Measurements from ENCODE around the gene BRSK2. TPM values are rescaled to one million over a fixed set of nuclear protein-coding genes. Genes with fewer than 3 reads are reported as not detected.
"Not testable (repeated sequence)": the region's sequence is repeated elsewhere in the genome, so short reads cannot be mapped to it uniquely, and the experiment has no call there.

Gene BRSK2
- total RNA-seq, 1 experiment from 2014 or later = 2.5 TPM

DNA sequence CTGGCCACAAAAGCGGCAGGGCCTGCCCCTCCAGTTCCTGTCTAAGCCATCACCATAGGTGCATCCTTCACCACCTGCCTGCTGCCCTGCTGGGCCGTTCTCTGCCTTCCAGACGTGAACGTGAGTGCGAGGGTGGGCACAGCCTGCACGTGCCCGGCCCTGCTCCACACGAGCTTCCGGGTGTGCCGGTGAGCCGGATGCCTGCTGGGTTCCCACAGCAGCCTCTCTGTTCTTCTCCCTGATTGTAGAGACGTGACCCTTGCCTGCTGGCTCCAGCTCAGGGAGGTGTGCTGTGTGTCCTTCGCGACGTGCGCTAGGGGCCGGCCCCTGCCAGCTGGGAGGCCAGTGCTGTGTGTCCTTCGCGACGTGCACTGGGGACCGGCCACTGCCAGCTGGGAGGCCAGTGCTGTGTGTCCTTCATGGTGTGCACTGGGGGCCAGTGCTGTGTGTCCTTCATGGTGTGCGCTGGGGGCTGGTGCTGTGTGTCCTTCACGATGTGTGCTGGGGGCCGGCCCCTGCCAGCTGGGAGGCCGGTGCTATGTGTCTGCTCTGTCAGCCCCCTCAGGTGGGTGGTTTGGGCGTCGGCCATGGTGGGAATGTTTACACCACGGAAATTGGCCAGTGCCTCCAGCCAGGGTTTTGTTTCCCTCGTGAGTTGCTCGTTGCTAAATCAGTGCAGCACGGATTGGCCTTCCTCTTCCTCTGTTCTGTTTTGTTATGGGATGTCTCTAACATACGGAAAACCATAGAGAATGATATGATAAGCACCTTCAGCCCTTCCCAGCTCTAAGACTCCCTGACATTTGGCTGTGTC, 35.4 kb upstream of the BRSK2 start:
- no peak for DNase-seq (ENCODE audit: low spot score)

DNA sequence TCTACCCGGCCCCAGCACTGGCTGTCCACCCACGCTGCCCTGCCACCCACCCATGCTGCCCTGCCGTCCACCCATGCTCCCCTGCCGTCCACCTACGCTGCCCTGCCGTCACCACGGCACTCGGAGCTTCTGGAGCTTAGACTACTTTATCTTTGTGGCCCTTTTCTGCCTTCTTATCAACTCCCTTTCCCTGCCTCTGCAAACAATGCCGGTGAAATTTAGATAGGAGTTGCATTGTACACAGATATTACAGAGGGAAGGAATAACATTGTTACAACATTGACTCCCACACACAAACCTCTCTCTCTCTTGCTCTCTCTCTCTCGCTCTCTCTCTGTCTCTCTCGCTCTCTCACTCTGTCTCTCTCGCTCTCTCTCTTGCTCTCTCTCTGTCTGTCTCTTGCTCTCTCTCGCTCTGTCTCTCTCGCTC, 33.7 kb upstream of the BRSK2 start:
- DNase-seq (ENCODE audit: low spot score) = no peak

DNA sequence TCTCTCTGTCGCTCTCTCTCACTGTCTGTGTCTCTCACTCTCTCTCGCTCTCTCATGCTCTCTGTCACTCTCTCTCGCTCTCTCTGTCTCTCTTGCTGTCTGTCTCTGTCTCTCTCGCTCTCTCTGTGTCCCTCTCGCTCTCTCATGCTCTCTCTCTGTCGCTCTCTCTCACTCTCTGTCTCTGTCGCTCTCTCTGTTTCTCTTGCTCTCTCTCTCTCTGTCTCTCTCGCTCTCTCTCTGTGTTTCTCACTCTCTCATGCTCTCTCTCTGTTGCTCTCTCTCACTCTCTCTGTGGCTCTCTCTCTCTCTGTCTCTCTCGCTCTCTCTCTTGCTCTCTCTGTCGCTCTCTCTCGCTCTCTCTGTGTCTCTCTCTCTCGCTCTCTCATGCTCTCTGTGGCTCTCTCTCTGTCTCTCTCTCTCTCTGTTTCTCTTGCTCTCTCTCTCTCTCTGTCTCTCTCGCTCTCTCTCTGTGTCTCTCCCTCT, 33.2 kb upstream of the BRSK2 start:
- no peak for DNase-seq (ENCODE audit: low spot score)

GRCh38 chr11:1358286-1358685, 31.4 kb upstream of the BRSK2 start:
- no peak for DNase-seq (ENCODE audit: low spot score)

GRCh38 chr11:1358931-1359330, 30.8 kb upstream of the BRSK2 start:
- not testable (repeated sequence) for DNase-seq (ENCODE audit: low spot score)

- no peak for DNase-seq (ENCODE audit: low spot score)
Measured at GRCh38 chr11:1359556-1359955, 30.2 kb upstream of the BRSK2 start.

GRCh38 chr11:1360181-1360834, 29.4 kb upstream of the BRSK2 start:
- no peak for DNase-seq (ENCODE audit: low spot score)

- no peak for DNase-seq (ENCODE audit: low spot score)
Measured at GRCh38 chr11:1360835-1361357, 28.8 kb upstream of the BRSK2 start.

DNA sequence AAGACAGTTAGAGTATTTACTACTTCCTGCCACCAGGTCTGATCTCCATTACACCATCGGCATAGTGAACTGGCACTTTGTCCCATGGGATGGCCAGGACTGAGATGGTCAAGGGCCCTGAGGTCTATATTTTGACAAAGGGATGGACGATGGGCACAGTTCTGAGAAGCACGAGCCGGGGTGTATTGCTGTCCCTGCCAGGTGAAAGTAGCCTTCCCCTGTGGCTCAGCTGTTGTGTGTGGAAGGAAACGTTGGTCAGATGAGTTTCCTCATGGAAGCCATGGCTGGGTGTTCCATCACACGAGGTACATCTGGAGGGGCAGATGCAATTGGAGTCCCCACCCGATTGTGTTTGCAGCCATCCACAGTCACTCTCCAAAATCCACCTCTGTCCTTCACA, 27.9 kb upstream of the BRSK2 start:
- no peak for DNase-seq (ENCODE audit: low spot score)

DNA sequence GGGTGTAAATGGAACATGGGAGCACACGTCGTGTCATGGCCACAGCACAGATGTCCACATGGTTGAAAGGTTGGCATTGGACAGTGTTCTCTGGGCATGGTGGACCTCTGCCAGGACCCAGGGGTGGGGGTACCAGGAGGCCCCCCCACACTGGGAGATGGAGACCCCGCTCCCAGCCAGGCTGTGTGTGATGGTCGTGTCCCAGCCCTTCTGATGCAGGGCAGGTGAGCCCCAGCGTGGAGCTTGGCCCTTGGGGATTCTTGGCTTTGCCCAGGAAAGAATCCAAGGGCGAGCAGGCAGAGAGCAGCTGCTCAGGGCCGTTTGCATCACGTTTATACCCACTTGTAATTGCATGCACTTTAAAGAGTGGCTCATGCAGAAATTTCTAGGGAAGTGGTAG, 22.0 kb upstream of the BRSK2 start:
- no peak for DNase-seq (ENCODE audit: low spot score)

DNA sequence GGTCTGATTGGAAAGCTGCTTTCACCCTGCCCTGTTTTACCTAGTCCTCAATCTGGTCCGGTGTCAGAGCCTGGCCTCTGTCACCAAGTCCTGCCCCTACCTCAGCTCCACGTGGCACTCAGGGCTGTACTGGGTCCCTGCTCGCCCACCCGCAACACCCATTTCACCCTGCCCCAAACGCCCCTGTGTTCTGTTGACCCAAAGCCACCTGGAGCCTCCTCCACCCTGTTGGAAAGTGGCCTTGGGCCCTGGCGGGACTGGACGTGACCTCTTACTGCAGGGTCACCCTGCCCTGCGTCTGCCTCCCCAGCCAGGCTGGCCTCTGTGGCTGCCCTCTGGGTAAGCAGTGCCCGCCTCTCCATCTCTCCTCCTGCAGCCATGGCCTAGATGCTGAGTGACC, 21.5 kb upstream of the BRSK2 start:
- DNase-seq (ENCODE audit: low spot score) = no peak

DNA sequence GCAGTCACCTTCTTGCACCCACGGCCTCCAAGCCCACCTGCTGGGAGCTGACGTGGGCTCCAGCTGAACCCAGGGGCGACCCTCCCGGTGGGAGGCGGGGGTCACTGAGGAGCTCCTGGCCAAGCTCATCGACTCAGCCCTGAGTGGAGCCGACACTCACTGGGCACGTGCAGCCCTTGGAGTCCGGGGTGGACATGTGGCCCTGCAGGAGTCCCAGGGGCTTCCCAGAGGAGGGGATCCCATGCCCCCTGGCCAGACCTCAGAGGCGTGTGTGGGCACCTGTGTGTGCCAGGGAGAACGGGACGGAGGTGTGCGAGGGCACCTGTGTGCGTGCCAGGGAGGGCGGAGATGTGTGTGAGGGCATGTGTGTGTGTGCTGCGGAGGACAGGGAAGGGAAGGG, 20.8 kb upstream of the BRSK2 start:
- no peak for DNase-seq (ENCODE audit: low spot score)

DNA sequence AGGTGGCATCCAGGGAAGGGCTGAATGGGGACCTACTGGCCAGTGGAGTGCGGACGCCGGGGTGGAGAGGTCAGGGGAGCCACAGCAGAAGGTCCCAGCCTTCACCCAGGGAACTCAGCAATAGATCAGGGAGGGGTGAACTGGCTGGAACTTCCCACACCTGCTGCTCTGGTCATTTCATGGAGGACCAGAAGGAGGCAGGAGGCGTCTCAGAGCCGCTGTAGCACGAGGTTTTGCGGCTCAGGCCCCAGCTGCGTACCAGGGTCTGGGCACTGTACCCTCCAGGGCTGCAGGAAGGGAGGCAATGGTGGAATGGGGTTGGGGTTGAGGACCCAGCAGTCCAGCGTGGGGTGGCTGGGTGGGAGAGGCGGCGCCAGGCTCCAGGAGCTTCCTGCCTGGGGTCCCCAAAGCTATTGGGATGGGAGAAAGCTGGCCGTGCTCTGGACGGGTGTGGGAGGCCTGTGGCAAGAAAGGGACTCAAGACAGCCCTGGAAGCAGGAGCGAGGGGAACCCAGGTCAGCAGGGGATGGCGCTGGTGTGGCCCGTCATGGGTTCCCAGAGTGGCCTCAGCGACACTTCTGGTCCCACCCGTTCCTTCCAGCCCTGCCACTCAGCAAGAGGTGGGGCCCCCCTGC, 20.2 kb upstream of the BRSK2 start:
- no peak for DNase-seq (ENCODE audit: low spot score)

DNA sequence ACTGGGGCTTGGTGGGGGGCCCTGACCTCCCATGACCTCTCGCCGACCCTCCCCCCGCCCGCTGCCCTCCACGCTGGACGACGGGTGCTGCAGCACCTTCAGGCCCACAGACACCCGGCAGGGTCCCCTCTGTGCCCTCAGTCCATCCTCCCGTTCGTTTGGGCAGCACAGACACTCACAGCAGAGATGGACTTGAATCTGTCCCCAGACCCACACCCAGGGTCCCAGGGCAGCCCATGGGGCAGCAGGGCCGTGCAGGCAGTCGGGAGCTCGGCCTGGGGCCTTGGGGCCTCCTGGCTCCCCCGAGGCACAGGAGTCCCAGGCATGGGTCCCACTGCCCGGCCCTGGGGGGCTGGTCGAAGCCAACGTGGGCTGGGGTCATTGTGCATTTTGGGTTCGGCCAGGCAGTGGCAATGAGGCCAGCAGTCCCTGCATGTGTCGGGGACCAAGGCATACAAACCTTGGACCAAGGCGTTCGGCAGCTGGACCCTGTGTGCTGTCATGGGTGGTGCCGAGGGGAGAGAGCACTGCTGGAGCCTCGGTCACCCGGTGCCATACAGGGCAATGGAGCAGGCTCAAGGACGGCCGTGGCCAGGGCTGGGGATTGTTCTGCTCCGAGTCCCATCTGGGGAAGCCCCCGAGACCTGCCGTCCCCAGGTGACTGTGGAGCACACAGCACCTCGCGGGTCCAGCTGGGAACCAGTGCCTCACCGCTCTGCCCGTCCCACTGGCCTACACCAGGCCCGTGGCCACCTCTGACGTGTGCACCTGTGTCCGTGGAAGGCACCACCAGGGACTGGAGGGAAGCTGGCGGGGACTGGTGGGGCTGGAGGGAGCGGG, 19.3 kb upstream of the BRSK2 start:
- no peak for DNase-seq (ENCODE audit: low spot score)

DNA sequence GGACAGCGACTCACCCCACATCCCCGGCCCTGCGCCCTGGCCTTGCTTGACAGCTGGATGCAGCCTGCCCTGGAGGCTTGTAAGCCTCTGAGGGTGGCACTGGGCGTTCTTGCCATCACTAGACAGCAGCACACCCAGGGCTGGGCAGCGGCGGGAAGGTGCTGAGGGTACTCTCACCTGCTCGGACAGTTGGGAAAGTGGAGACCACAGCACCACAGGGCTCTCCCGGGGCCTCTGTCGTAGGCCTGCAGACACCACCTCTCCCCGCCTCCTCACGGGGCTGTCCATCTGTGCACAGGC, 18.8 kb upstream of the BRSK2 start:
- DNase-seq (ENCODE audit: low spot score) = no peak

- no peak for DNase-seq (ENCODE audit: low spot score)
Measured at GRCh38 chr11:1371377-1371776, 18.4 kb upstream of the BRSK2 start.

DNA sequence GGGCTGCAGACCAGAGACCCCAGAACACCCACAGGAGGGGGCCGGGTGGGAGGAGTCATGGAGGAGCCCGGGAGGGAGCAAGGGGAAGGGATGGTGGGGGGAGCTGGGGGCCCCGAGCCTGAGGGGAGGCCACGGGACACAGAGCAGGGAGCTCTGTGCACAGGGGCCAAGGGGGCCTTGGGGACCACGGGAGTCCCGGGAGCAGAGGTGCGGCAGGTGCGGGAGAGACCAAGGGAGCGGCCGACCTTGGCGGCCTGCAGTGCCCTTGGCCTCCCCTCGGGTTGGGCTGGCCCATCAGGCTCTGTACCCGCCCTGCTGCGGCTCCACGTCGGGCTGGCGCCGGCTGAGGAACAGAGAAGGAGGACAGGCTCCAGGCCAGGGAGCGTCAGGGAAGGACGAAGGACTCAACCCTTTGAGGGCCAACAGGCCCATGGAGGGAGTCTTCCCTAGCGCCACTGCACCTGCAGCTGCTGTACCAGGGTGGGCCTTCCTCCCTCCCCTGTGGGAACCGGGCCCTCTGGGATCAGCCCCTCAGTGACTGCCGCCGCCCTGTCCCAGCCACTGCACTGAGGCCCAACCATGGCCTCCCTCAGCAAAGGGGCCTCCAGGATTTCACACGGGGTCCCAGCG, 17.8 kb upstream of the BRSK2 start:
- no peak for DNase-seq (ENCODE audit: low spot score)

DNA sequence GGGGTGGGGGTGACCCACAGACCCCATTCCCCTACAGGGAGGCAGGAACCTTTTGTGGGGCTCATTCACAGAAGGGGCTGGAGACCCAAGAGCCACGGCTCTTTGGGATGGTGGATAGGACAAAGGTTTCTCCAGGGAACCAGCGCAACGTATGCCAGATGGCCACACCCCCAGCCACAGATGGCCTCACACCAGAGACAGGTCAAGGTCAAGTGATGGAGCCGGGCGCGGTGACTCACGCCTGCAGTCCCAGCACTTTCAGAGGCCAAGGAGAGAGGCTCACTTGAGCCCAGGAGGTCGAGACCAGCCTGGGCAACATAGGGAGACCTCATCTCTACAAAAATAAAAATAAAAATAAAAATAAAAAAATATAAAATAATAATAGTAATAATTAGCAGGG, 17.1 kb upstream of the BRSK2 start:
- no peak for DNase-seq (ENCODE audit: low spot score)

GRCh38 chr11:1373536-1374214, 16.1 kb upstream of the BRSK2 start:
- DNase-seq (ENCODE audit: low spot score) = no peak

DNA sequence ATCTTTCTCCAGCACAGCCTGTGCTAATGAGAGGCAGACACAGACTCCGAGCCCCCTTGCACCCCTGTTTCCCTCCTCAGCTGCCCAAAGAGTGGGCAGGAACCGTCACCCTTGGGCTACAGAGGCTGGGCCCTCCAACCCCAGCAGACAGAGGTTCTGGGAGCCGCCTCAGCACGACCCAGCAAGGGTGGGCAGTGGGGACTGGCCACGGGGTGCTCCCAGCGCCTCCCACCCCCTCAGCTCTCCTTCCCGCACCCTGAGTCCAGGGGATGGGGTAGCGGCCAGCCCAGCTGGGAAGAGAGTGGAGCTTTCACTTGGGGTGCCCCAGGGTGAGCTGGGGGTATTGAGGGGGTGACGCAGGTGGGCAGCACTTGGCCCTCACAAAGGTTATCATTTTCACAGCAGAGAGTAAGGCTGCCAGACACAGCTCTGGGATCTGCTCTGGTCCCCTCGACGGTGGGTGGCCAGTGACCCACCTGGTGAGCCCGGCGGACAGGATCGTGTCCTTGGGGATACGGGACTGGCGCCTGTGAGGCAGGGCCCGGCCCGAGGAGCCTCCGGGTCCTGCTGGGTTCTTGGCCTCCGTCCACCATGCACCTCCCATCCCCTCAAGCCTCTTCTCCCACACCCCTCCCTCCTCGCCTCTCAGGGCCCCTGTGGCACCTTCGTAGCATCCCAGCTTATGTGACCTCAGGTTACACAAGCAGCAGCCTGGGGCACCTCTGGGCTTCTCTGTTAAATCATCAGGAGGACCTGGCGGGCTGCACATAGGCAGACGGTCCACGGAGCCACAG, 14.4 kb upstream of the BRSK2 start:
- no peak for DNase-seq (ENCODE audit: low spot score)

All from H4 (cell line).